ENCODE results near the gene ENO1. TPM values are rescaled to one million over a fixed set of nuclear protein-coding genes. Genes with fewer than 3 reads are reported as not detected.

ENO1 gene
- total and polyA plus RNA-seq, 9 of the 15 experiments (the other 6 are each of a cell fraction or from before 2014, with no cell fraction given) = 2,249 to 7,472 (median 2,868) TPM

DNA sequence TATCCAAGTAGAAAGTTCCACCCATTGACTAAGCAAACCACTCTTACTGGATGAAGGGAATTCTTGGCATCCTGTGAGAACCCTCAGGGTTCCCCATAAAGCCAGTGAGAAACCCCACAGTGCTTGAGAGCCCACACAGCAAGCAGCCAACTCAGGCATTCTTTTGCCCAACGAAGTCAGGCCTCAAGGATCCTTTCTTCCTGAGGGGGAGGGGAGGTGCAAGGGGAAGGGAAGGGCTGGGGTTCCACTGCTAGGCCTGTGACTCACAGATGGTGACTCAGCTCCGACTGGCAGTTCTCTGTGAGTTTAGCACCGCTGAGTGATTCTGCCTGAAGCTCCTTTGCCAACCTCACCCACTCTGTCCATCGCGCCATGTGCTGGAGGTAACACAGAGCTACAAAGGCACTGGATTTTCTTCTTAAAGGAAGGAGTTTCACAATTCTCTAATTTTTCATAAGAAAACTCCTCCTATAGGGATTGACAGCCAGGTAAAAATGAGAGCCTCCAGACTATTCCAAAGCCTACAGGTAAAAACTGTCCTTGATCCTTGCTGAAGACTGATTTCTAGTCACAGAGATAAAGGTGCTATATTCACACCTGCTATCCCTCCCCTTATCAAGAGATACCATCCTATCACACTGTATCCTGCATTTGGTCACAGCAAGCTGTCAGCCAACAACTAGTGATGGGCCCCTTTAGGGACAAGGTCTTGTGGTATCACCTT, 4.8 kb downstream of the ENO1 start (continued):
- TF ChIP-seq DEAF1 (CRISPR knock-in tag; IDR thresholded peaks at IDR 0.05) (no peak), PTTG1 (tag; IDR thresholded peaks at IDR 0.05; ENCODE audit: low read depth) (no peak), CEBPG (CRISPR knock-in tag; IDR thresholded peaks at IDR 0.05) (no peak), CEBPG (tag; conservative IDR thresholded peaks at IDR 0.05 in 1 of 2, IDR thresholded peaks at IDR 0.05 in 1 of 2) (no peak), PRMT5 (CRISPR knock-in tag; IDR thresholded peaks at IDR 0.05) (no peak), ZNF217 (CRISPR knock-in tag; IDR thresholded peaks at IDR 0.05) (no peak), ZFX (CRISPR knock-in tag; IDR thresholded peaks at IDR 0.05) (peak; percentile 39), ILF3 (IDR thresholded peaks at IDR 0.05; ENCODE audit: borderline replicate concordance) (no peak), DPF2 (IDR thresholded peaks at IDR 0.05) (peak; percentile 97), ZKSCAN3 (CRISPR knock-in tag; IDR thresholded peaks at IDR 0.05) (no peak), POLR2H (tag; IDR thresholded peaks at IDR 0.05; ENCODE audit: low read depth) (no peak), PHF21A (IDR thresholded peaks at IDR 0.05; ENCODE audit: borderline replicate concordance, low read depth) (no peak), FOXA1 (IDR thresholded peaks at IDR 0.05; ENCODE audit: borderline replicate concordance) (no peak), SAFB2 (IDR thresholded peaks at IDR 0.05; ENCODE audit: borderline replicate concordance, low read depth, low read length, severe bottlenecking) (no peak), SIN3A (IDR thresholded peaks at IDR 0.05; ENCODE audit: borderline replicate concordance in 2 of 2, control insufficient read depth in 1 of 2, low read depth in 2 of 2, low read length in 2 of 2) (no peak), ZNF584 (CRISPR knock-in tag; IDR thresholded peaks at IDR 0.05; ENCODE audit: low read depth) (no peak), TRIM28 (IDR thresholded peaks at IDR 0.05) (no peak), MTF1 (CRISPR knock-in tag; IDR thresholded peaks at IDR 0.05; ENCODE audit: borderline replicate concordance) (no peak)
- TF ChIP-seq, protein P1, sequence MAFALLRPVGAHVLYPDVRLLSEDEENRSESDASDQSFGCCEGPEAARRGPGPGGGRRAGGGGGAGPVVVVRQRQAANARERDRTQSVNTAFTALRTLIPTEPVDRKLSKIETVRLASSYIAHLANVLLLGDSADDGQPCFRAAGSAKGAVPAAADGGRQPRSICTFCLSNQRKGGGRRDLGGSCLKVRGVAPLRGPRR (CRISPR knock-in tag; IDR thresholded peaks at IDR 0.05) = no peak
- TF ChIP-seq, protein P2, sequence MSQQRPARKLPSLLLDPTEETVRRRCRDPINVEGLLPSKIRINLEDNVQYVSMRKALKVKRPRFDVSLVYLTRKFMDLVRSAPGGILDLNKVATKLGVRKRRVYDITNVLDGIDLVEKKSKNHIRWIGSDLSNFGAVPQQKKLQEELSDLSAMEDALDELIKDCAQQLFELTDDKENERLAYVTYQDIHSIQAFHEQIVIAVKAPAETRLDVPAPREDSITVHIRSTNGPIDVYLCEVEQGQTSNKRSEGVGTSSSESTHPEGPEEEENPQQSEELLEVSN (IDR thresholded peaks at IDR 0.05; ENCODE audit: borderline replicate concordance in 1 of 2, extremely low read depth in 1 of 2, insufficient read depth in 1 of 2, insufficient read length in 1 of 2, low read depth in 1 of 2, low read length in 1 of 2, poor library complexity in 1 of 2, severe bottlenecking in 1 of 2) = peak in 1 of 2 experiments; percentile 38
